K562 (cell line): ENCODE data around the gene SFT2D2. TPM values are rescaled to one million over a fixed set of nuclear protein-coding genes. Genes with fewer than 3 reads are reported as not detected.
A peak's percentile ranks its signal among the peaks of the same experiment; 100 is the strongest.

Experiments
- ARHGAP35 ChIP-seq: fragments of 450-650 bp; IDR thresholded peaks from 2 replicates; pipeline ENCODE4 v1.6.1; 2018; ENCODE audit not compliant: partially characterized antibody
- ATF2 ChIP-seq: sonication (generic); formaldehyde crosslinking; IDR thresholded peaks from 2 replicates; pipeline ENCODE4 v1.8.1; 2022; ENCODE audit warnings: missing genetic modification reagents
- BHLHE40 ChIP-seq: IDR thresholded peaks from 2 replicates; pipeline ENCODE4 v1.6.1; 2011; ENCODE audit warnings: low read length, improper control_type of control experiment
- EZH2 ChIP-seq: IDR thresholded peaks from 2 replicates; pipeline ENCODE4 v1.6.1; 2012; ENCODE audit warnings: low read depth, mild to moderate bottlenecking, inconsistent platforms, low read length, borderline replicate concordance
- GTF2E2 ChIP-seq: fragments of 200-800 bp; sonication (Bioruptor generic); IDR thresholded peaks from 2 replicates; pipeline ENCODE4 v1.6.1; 2016; ENCODE audit warnings: missing genetic modification characterization, missing compliant biosample characterization
- HDAC1 ChIP-seq, 2 experiments: fragments of 450-650 bp; IDR thresholded peaks; 2 replicates each; pipeline ENCODE4 v1.6.1; 2016 to 2017; ENCODE audit warnings: inconsistent platforms in 1 of 2, mild to moderate bottlenecking in 1 of 2, moderate library complexity in 1 of 2
- KAT7 ChIP-seq: sonication (generic); formaldehyde crosslinking; IDR thresholded peaks from 2 replicates; pipeline ENCODE4 v1.8.0; 2022; ENCODE audit warnings: missing genetic modification reagents, mild to moderate bottlenecking, borderline replicate concordance
- MEF2A ChIP-seq: IDR thresholded peaks from 2 replicates; pipeline ENCODE4 v1.6.1; 2011; ENCODE audit warnings: low read depth, mild to moderate bottlenecking, low read length, moderate library complexity; ENCODE audit not compliant: control insufficient read depth
- MYC ChIP-seq, 2 experiments: fragments of 250-450 bp in 1 of 2; sonication (Bioruptor Pico) in 1 of 2; IDR thresholded peaks; 2 replicates each; pipeline versions ENCODE4 v1.5.1 to v1.6.1; 2012 to 2021; ENCODE audit warnings: low read depth in 2 of 2, borderline replicate concordance in 1 of 2, improper control_type of control experiment in 1 of 2, low read length in 1 of 2, mild to moderate bottlenecking in 1 of 2, moderate library complexity in 1 of 2
- NEUROD1 ChIP-seq: fragments of 150-350 bp; IDR thresholded peaks from 2 replicates; pipeline ENCODE4 v1.6.1; 2014; ENCODE audit warnings: borderline replicate concordance, low read length, low read depth; ENCODE audit not compliant: partially characterized antibody
- RFX1 ChIP-seq: fragments of 450-650 bp; IDR thresholded peaks from 2 replicates; pipeline ENCODE4 v1.6.1; 2016; ENCODE audit warnings: mild to moderate bottlenecking, moderate library complexity
- SAP30 ChIP-seq: fragments of 200-600 bp; sonication (generic); IDR thresholded peaks from 2 replicates; pipeline ENCODE4 v1.6.1; 2012; ENCODE audit warnings: borderline replicate concordance, low read depth, mild to moderate bottlenecking, moderate library complexity, low read length, control low read depth, inconsistent platforms; ENCODE audit not compliant: insufficient read depth, poor library complexity, severe bottlenecking
- SIN3A ChIP-seq, 2 experiments: fragments of 150-350 bp in 1 of 2; IDR thresholded peaks; 2 replicates each; pipeline ENCODE4 v1.6.1; 2011 to 2016; ENCODE audit warnings: borderline replicate concordance in 2 of 2, low read depth in 2 of 2, low read length in 2 of 2, mild to moderate bottlenecking in 2 of 2, moderate library complexity in 2 of 2; ENCODE audit not compliant: control insufficient read depth in 1 of 2
- SP1 ChIP-seq: sonication (generic); formaldehyde crosslinking; IDR thresholded peaks from 2 replicates; pipeline ENCODE4 v1.8.1; 2022; ENCODE audit warnings: mild to moderate bottlenecking, missing genetic modification reagents
- ZBTB33 ChIP-seq: sonication (generic); formaldehyde crosslinking; IDR thresholded peaks from 2 replicates; pipeline ENCODE4 v1.8.1; 2023; ENCODE audit warnings: mild to moderate bottlenecking, missing genetic modification reagents
- ZFP30 ChIP-seq: fragments of 250-450 bp; sonication (Bioruptor Pico); IDR thresholded peaks from 2 replicates; pipeline ENCODE4 v1.8.0; 2022; ENCODE audit warnings: moderate library complexity, mild to moderate bottlenecking, inconsistent platforms, borderline replicate concordance
- ZNF121 ChIP-seq: sonication (generic); formaldehyde crosslinking; conservative IDR thresholded peaks from 2 replicates; pipeline ENCODE4 v1.8.0; 2022; ENCODE audit warnings: missing genetic modification reagents
- ZNF263 ChIP-seq: sonication (generic); formaldehyde crosslinking; IDR thresholded peaks from 2 replicates; pipeline ENCODE4 v1.8.0; 2022; ENCODE audit warnings: mild to moderate bottlenecking, missing genetic modification reagents, borderline replicate concordance
- ZNF347 ChIP-seq: fragments of 450-650 bp; formaldehyde crosslinking; IDR thresholded peaks from 2 replicates; pipeline ENCODE4 v1.4.0; 2020; ENCODE audit warnings: low read depth, mild to moderate bottlenecking, moderate library complexity
- ZNF583 ChIP-seq: fragments of 250-450 bp; sonication (Bioruptor Pico); IDR thresholded peaks from 2 replicates; pipeline ENCODE4 v1.4.0; 2020
- ZNF584 ChIP-seq: fragments of 200-800 bp; sonication (Bioruptor generic); IDR thresholded peaks from 2 replicates; pipeline ENCODE4 v1.6.1; 2016; ENCODE audit warnings: low read depth, mild to moderate bottlenecking, missing genetic modification characterization, missing compliant biosample characterization
- ZSCAN32 ChIP-seq: fragments of 450-650 bp; formaldehyde crosslinking; IDR thresholded peaks from 2 replicates; pipeline ENCODE4 v1.4.0; 2020; ENCODE audit warnings: mild to moderate bottlenecking, moderate library complexity
- polyA plus RNA-seq, 8 experiments: library from polyadenylated mRNA; depleted of rRNA in 4 of 8; stranded (reverse) in 5 of 8; unstranded in 3 of 8; fragments of >200 nt; fragmentation: Nextera tagmentation in 2 of 8; fragmentation: Illumina TruSeq in 1 of 8; extraction: Ambion mirVana in 2 of 8; extraction: Trizol in 1 of 8; gene quantifications; 2 replicates each; pipeline versions ENCODE4 v1.2.1 to v1.2.3, GENCODE V29; 2011 to 2014; ENCODE audit warnings: inconsistent platforms in 1 of 8, missing spikeins in 1 of 8
- total RNA-seq, 7 experiments: library from RNA; depleted of rRNA in 6 of 7; stranded (reverse); fragments of >200 nt in 6 of 7; fragmentation: Illumina TruSeq in 2 of 7; extraction: Trizol in 2 of 7; gene quantifications; 2 replicates each; pipeline versions ENCODE4 v1.2.1 to v1.2.3, GENCODE V29; 2011 to 2021; ENCODE audit warnings: low replicate concordance in 1 of 7
- TF ChIP-seq, protein P1 (sequence below): fragments of 450-650 bp; formaldehyde crosslinking; IDR thresholded peaks from 2 replicates; pipeline ENCODE4 v1.4.0; 2020; ENCODE audit warnings: mild to moderate bottlenecking

SFT2D2 gene
- total and polyA plus RNA-seq, 9 of the 15 experiments (the other 6 are each of a cell fraction or from before 2014, with no cell fraction given) = 3.4 to 50.1 (median 21.6) TPM

DNA sequence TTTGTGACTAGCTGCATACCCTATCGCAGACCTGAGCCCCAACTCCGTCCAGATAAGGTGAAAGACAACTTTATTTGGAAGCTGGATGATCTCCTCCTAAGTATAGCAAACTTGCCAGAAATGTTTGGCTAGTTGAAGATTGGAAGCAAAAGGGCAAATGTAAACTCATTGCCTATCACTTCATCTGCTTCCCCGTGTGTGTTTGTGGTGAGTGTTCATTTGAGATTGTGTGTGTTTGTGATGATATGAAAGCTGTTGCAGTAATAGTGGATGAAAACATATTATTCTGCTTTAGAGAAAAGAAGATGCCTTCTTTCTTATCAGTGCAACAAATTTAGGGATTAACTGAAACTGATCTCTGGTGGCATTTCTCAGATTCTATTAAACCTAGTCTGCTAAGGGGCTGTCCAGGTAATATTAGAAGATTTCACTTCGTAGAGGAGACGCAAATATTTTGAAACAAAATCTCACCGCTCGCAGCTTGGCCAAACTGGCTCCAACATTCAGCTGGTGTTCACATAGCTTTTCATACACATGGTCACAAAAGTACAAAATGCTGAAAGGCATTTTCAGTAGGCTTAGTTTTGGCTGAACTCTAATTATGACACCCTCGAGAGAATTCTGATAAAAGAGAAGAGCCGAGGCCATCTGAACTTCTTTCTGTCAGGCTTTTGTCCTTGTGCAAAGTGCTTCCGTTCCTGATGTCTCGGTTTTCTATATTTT, 56.0 kb downstream of the SFT2D2 start (continued):
- TF ChIP-seq ZNF583 (CRISPR knock-in tag) = no peak; the same call in 1 of the 2 replicates
- TF ChIP-seq ATF2 (CRISPR knock-in tag) = no peak
- TF ChIP-seq ZNF584 (CRISPR knock-in tag) = no peak
- TF ChIP-seq SIN3A (IDR thresholded peaks at IDR 0.05; ENCODE audit: borderline replicate concordance in 2 of 2, control insufficient read depth in 1 of 2, low read depth in 2 of 2, low read length in 2 of 2) = no peak
- TF ChIP-seq KAT7 (CRISPR knock-in tag) = no peak; the same call in 1 of the 2 replicates
- TF ChIP-seq GTF2E2 = no peak
- TF ChIP-seq ZFP30 = no peak
- peak in 1 of 2 experiments; percentile 90; a peak in 2 of 4 replicates for TF ChIP-seq HDAC1 (IDR thresholded peaks at IDR 0.05)
- TF ChIP-seq ZNF263 (CRISPR knock-in tag) = no peak
- no peak for TF ChIP-seq ARHGAP35
- peak; percentile 39 for TF ChIP-seq NEUROD1
- TF ChIP-seq, protein P1, sequence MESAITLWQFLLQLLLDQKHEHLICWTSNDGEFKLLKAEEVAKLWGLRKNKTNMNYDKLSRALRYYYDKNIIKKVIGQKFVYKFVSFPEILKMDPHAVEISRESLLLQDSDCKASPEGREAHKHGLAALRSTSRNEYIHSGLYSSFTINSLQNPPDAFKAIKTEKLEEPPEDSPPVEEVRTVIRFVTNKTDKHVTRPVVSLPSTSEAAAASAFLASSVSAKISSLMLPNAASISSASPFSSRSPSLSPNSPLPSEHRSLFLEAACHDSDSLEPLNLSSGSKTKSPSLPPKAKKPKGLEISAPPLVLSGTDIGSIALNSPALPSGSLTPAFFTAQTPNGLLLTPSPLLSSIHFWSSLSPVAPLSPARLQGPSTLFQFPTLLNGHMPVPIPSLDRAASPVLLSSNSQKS = no peak
- peak; percentile 37; the same call in 1 of the 2 replicates for TF ChIP-seq MYC (IDR thresholded peaks at IDR 0.05; ENCODE audit: low read depth, low read length)
- no peak for TF ChIP-seq MYC (CRISPR knock-in tag; IDR thresholded peaks at IDR 0.05; ENCODE audit: borderline replicate concordance, low read depth)
- no peak for TF ChIP-seq ZSCAN32 (CRISPR knock-in tag)
- no peak for TF ChIP-seq RFX1
- no peak for TF ChIP-seq EZH2
- TF ChIP-seq SAP30 = no peak
- no peak for TF ChIP-seq MEF2A
- TF ChIP-seq BHLHE40 = peak; percentile 55; the same call in 1 of the 2 replicates
- no peak for TF ChIP-seq SP1 (CRISPR knock-in tag)
- no peak for TF ChIP-seq ZNF347 (CRISPR knock-in tag)
- no peak for TF ChIP-seq ZNF121
- TF ChIP-seq ZBTB33 (CRISPR knock-in tag) = no peak
